Esophagus muscularis mucosa (tissue), 4 donors: ENCODE measurements around the gene BAK1.

ENCODE experiments used
- CTCF ChIP-seq, 3 experiments: fragments of 200-600 bp in 2 of 3; fragments of 450-650 bp in 1 of 3; sonication (generic) in 2 of 3; IDR thresholded peaks; one replicate each; pipeline ENCODE4 v1.5.1; 2017 to 2019; ENCODE audit warnings: antibody characterized with exemption in 3 of 3, mild to moderate bottlenecking in 2 of 3, moderate library complexity in 1 of 3
- EP300 ChIP-seq: sonication (generic); formaldehyde crosslinking; IDR thresholded peaks from one replicate; pipeline ENCODE4 v1.6.1; 2017; ENCODE audit warnings: antibody characterized with exemption
- POLR2AphosphoS5 ChIP-seq, 2 donors: sonication (generic); formaldehyde crosslinking; IDR thresholded peaks; one replicate each; pipeline ENCODE4 v1.6.1; 2017; ENCODE audit warnings: antibody characterized with exemption in 2 of 2

DNA sequence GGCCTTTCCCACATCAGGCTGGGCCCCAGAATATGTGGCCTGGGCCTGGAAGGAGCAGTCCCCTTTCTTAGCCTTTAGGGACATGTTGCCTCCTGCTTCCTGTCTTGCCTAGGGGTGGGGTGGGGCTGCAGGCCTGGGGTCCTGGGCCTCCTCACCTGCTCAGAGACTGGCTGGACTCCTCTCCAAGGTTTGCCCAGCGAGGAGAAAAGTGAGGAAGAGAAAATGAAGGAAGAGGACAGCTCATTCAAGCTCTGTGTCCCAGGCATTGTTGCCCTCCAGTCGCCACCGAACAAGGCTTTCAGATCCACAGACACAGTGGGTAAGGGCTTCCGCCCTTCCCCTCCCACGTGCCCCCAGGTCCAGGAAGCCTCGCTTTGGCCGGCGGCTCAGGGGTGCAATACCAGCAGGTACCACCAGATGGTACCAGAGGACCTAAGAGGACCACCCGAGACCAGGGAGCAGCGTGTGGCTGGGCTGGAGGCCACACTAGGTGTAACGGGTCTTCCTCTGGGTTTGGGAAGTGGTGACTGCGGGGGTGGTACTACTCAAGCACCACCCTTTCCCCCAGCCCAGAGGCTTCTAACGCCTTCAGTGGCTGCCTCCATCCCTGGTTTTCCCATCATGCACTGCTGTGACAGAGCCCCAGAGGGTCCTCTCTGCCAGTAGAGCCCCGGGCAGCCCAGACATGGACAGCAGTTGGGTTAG lies 5.5 kb upstream of the BAK1 start:
- TF ChIP-seq EP300 (no peak), CTCF (IDR thresholded peaks at IDR 0.05) (peak; percentile 92 to 99 (median 95)), POLR2AphosphoS5 (IDR thresholded peaks at IDR 0.05) (peak in 1 of 2 donors; percentile 53)
